H7 (cell line): ENCODE data around the gene ITGB3. TPM values are rescaled to one million over a fixed set of nuclear protein-coding genes. Genes with fewer than 3 reads are reported as not detected.
"Not testable (repeated sequence)": the region's sequence is repeated elsewhere in the genome, so short reads cannot be mapped to it uniquely, and the experiment has no call there.

ENCODE experiments used
- DNase-seq: peaks from one replicate; pipeline ENCODE4 v3.0.0; 2012
- H3K27me3 ChIP-seq: 2 replicates; pipeline ENCODE4 v1.6.0; 2011; ENCODE audit warnings: mild to moderate bottlenecking, low read length; ENCODE audit not compliant: control insufficient read depth, insufficient read depth
- H3K36me3 ChIP-seq: replicated peaks from 2 replicates; pipeline ENCODE4 v1.5.1; 2011; ENCODE audit warnings: low read length; ENCODE audit not compliant: control insufficient read depth, insufficient read depth
- H3K4me3 ChIP-seq: 2 replicates; pipeline ENCODE4 v1.5.1; 2011; ENCODE audit warnings: low read depth, mild to moderate bottlenecking, control low read depth, low read length, moderate library complexity; ENCODE audit not compliant: insufficient read depth
- total RNA-seq: library from RNA; depleted of rRNA; stranded (reverse); fragments of >200 nt; shearing (Covaris generic); gene quantifications from 2 replicates; pipeline ENCODE4 v1.2.3, GENCODE V29; 2014

The ITGB3 gene
- total RNA-seq, 1 experiment from 2014 or later = 0.35 TPM

DNA sequence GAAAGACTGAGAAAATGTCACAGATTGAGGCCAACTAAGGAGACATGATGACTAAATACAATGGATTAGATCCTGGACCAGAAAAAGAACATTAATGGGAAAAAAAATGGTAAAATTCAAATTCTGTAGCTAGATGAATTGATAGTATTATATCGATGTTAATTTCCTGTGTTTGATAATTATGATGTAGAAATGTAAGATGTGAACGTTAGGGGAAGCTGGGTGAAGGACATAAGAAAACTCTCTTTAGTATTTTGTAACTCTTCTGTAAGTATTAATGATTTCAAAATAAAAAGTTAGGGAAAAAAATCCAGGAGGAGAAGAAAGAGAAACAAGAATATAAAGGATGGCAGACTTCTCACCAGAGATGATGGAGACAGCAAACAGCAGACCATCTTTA lies 2.8 kb upstream of the ITGB3 start:
- Histone ChIP-seq H3K36me3 (no peaks in the 10 kb centered on the region), H3K4me3 (no peak overlapping the region), H3K27me3 (peaks cover 31% of the 10 kb centered on the region)
- DNase-seq = no peak

DNA sequence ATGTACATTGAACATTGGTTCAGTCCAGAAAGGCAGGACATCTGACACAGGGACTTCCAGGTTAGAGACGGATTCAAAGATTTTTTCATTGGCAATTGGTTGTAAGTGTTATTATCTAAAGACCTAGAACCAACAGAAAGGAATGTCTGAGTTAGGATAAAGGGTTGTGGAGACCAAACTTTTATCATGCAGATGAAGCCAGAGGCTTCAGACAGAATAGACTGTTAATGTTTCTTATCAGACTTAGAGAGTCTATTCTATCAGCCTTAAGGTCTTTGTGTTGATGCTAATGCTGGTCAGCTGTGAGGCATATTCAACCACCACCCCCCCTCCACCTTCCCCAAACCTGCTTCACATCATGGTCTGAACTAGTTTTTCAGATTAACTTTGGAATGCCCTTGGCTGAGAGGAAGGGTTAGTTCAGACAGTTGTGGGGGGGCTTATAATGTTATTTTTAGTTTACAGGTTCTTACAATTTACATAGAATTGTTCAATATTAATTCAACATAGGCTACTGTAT lies 2.1 kb upstream of the ITGB3 start:
- Histone ChIP-seq H3K36me3 (no peaks in the 10 kb centered on the region), H3K27me3 (peaks cover 35% of the 10 kb centered on the region), H3K4me3 (no peak overlapping the region)
- DNase-seq = no peak

DNA sequence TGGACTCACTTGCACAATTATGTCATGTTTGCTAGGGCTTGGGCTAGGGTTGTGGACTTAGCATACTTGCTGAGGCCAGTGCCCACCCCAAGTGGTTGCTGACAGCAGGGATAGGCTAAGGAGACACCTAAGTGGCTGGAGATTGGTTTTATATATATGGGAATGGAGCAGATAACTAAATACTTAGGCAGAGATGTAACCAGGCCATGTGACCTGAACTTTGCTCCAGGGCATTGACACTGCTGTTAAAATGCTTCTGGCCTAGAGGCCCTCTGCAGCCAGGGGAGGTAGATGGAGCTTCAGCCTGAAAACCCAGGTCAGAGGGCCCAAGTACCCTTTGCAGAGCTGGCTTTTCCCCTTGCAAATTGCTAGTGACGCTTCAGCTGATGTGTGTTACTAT lies 1.4 kb upstream of the ITGB3 start:
- DNase-seq = no peak
- Histone ChIP-seq H3K4me3 (no peak overlapping the region), H3K27me3 (peaks cover 36% of the 10 kb centered on the region), H3K36me3 (no peaks in the 10 kb centered on the region)

DNA sequence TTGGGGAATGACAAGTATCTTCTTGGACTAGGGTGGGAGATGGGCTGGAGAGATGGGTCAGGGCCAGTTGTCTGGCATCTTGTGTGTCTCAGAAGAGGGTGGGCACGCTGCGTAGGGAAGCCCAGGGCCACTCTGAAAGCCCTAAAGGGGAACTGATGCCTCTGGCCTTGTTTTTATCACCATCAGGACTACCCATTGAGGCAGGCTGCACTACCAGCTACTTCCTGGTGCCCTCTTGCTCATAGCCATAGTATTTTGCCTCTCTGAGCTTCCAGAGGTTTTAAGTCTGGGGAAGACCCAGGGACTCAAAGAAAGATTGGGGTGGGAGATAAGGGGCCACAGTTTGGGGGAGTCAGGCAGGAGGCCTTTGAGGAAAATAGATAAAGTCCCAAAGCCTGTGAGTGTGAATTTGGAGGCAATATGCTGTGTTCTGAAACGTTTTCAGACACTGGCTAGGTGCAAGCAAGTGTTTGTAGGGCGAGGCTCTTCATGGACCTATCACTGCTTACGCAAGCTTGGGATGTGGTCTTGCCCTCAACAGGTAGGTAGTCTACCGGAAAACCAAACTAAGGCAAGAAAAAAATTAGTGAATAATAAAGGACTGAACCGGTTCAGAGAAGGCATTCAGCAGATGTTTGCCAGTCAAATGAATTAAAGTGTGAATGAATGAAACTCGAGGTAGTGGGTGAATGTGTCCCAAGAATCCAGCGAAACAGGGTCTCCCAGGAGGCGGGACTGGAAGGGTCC lies 688 bp upstream of the ITGB3 start:
- Histone ChIP-seq H3K27me3 (peaks cover 36% of the 10 kb centered on the region), H3K4me3 (peak overlapping the region; percentile 64; the same call in 1 of the 2 replicates)

DNA sequence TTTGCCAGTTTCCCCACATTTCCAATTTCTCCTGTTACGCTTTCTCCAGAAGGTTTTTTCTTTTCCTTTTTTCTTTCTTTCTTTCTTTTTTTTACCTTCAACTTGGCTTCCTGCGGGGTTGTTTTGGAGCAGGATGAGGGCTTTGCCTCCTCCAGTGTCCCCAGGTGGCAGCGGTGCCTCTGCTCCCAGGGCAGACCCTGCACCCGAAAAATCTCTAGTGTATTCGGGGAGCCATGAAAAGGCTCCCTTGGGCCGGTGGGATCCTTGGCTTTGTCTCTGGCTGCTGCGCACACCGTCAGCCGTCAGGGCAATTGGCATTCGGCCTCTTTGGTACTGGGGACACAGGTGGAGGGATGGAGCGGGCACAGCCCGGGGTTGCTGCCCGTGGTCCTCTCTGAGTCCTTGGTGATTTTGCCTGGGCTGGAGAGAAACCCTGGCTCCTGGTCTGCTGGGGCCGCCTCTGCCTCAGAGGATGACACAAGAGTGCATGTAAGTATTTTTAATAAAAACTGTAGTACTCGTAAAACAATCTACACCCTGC lies 846 bp downstream of the ITGB3 start:
- Histone ChIP-seq H3K4me3 (peak overlapping the region; percentile 64), H3K36me3 (no peaks in the 10 kb centered on the region), H3K27me3 (peaks cover 36% of the 10 kb centered on the region)
- DNase-seq = peak; percentile 67

More for the DNA sequence above, 688 bp upstream of the ITGB3 start:
- H3K36me3 ChIP-seq = no peaks in the 10 kb centered on the region
- no peak for DNase-seq

DNA sequence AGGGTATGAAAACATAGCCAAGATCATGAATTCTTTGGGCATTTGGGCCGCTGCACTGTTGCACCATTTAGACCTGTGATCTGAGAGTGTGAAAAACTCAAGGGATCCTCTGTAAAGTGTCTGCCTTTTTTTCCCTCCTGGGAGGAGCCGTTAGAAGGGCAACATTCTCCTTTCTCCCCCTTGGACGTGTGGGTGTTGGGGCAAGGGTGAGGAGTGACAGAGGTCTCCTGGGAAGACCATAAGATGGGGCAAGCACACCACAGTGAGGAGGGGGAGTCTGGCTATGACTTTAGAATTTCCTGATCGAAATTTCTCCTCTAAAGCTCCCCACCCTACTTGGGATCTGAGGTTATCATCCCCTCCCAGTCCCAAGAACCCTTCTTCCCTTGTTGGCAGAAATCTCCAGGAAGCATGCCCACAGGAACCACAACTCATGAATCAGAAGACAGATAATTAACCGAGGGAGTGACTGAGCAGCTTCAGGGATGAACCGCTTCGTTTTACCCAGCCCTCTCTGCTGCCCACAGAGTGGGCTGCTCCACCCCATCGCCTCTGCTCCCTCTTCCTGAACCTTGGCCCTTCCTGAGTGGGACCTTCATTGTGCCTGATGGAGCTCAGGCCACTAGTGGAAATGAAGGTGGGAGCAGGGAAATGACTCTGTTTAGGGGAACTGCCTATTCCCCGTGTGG lies 4.2 kb downstream of the ITGB3 start:
- no peak for DNase-seq

DNA sequence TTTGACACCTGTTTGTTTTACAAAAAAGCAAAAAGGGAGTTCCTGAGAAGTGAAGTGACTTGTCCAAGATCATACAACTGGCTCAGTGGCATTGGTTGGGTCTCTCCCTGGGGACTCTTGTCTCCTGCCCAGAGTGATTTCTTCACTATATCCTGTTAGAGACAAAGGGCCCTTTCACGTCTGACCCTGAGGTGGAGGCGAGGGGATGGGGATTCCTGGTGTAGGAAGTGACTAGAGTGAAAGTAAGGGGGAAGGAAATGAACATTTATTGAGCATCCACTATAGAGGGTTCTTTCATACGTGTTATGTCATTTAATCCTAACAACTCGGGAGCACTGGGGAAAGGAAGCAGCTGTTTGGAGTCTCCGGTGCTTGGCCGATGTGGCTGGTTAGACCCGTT lies 9.0 kb downstream of the ITGB3 start:
- DNase-seq = no peak
- Histone ChIP-seq H3K4me3 (no peak overlapping the region), H3K27me3 (no peaks in the 10 kb centered on the region), H3K36me3 (no peaks in the 10 kb centered on the region)

More for the DNA sequence above, 4.2 kb downstream of the ITGB3 start:
- Histone ChIP-seq H3K36me3 (no peaks in the 10 kb centered on the region), H3K4me3 (no peak overlapping the region), H3K27me3 (peaks cover 29% of the 10 kb centered on the region)

DNA sequence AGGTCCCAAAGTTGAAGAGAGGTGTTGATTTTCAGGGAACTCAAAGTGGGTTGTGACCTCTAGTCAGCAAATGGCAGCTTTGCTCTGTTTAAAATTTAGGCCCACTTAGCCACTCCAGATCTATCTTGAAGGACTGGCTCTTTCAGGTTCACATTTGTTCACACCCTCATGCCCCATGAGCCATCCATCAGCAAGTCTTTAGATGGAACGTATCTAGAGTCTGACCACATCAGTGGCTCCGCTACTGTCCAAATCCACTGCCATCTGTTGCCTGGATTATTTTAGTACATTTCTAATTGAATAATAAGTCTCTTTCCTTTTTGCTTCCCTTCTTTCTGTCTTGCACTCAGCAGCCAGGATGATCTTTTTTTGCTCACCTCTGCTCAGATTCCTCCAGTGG lies 10.5 kb downstream of the ITGB3 start:
- DNase-seq = no peak
- Histone ChIP-seq H3K4me3 (no peak overlapping the region), H3K36me3 (no peaks in the 10 kb centered on the region)

DNA sequence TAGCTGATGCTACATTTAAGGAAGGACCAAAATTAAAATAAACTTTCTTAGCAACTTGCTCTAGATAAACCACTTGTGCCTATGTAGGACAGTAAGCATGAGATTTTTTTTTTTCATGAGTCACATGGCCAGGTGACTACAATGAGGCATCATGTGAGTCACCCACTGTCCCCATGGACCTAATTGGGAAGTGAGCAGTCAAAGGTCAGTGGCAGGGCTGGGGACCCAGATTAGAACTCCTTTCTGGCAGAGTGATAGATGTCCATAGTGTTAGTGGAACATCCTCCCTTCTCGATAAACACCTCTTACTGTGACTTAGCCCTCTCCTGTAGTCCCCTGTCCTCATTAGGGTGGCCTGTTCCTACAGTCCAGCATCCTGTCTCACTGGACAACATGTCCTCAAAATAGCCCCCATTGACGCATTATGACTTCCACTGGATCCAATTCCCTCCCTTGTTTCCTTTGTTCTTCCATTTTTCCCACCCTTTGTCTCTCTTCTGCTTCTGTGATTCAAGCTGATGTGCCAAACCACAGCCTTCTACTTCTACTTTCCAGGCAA lies 12.4 kb downstream of the ITGB3 start:
- no peak overlapping the region for H3K4me3 ChIP-seq
- no peak for DNase-seq
- H3K36me3 ChIP-seq = no peaks in the 10 kb centered on the region
- H3K27me3 ChIP-seq = no peaks in the 10 kb centered on the region

More for the DNA sequence above, 10.5 kb downstream of the ITGB3 start:
- H3K27me3 ChIP-seq = no peaks in the 10 kb centered on the region

DNA sequence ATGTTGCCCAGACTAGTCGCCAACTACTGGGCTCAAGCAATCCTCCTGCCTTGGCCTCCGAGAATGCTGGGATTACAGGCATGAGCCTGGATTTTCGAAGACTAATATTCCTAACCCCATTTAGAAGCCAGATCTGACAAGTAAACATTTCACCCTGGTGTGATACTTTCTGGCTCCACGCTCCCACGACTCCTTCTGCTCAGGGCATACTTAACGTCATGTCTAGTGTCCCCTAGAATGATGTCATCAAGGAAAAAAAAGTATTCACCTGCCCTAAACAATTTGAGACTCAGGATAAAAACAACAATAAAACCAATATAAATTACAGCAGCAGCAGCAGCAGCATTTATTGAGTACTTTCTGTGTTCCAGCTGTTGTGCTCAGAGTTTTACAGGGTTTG lies 13.2 kb downstream of the ITGB3 start:
- Histone ChIP-seq H3K4me3 (no peak overlapping the region), H3K27me3 (no peaks in the 10 kb centered on the region), H3K36me3 (no peaks in the 10 kb centered on the region)
- no peak for DNase-seq

DNA sequence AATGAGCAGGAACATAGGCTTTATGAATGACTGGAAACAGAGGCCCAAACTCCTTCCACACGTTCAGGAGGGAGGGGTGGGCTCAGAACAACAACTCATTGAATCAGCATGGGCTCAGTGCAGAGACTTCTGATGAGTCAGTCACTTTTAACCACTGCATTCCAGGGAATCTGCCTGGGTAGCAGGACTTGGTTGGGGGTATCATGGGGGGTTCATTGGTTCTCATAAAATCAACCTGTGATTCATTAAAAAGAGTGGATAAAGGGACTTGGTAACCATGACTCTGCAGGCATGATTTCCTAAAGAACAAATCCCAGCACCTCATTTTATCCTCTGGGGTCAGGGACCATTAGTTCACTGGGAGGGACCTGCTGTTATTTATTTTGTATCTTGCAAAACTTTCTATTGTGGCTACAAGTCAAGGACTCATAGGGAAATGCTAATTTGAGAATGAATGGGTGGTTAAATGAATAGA lies 13.8 kb downstream of the ITGB3 start:
- no peaks in the 10 kb centered on the region for H3K36me3 ChIP-seq
- no peak overlapping the region for H3K4me3 ChIP-seq
- H3K27me3 ChIP-seq = no peaks in the 10 kb centered on the region
- DNase-seq = no peak

DNA sequence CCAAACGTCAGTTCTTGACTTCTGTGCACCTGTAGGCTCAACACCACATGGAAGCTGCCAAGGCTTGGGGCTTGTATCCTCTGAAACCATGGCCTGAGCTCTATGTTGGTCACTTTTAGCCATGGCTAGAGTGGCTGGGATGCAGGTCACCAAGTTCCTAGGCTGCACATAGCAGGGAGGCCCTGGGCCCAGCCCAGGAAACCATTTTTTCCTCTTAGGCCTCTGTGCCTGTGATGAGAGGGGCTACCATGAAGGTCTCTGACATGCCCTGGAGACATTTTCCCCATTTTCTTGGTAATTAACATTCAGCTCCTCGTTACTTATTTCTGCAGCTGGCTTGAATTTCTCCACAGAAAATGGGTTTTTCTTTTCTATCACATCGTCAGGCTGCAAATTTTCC lies 15.3 kb downstream of the ITGB3 start:
- not testable (repeated sequence) for H3K27me3 ChIP-seq, DNase-seq, H3K36me3 ChIP-seq, H3K4me3 ChIP-seq

DNA sequence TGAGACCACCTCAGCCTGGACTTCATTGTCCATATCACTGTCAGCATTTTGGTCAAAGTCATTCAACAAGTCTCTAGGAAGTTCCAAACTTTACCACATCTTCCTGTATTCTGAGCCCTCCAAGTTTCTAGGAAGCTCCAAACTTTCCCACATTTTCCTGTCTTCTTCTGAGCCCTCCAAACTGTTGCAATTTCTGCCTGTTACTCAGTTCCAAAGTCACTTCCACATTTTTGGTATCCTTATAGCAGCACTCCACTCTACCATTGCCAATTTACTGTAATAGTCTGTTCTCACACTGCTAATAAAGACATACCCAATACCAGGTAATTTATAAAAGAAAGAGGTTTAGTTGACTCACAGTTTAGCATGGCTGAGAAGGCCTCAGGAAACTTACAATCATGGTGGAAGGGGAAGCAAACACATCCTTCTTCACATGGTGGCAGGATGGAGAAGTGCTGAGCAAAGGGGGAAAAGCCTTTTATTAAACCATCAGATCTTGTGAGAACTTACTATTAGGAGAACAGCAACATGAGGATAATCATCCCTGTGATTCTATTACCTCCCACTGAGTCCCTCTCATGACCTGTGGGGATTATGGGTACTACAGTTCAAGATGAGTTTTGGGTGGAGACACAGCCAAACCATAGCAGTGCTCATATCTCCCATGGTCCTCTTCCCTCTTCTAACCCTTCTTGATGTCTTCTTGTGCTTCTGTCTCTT lies 16.1 kb downstream of the ITGB3 start:
- not testable (repeated sequence) for H3K36me3 ChIP-seq, H3K27me3 ChIP-seq, H3K4me3 ChIP-seq, DNase-seq
